NCI-H82 treated with DMSO at 0.1 percent for 48 hours (cell line): ENCODE results near the gene DLGAP1.

Source experiments
- DNase-seq: peaks from one replicate; lab custom pipeline; 2025; ENCODE audit not compliant: unreplicated experiment; lab: John Stamatoyannopoulos, UW

DLGAP1 gene

DNA sequence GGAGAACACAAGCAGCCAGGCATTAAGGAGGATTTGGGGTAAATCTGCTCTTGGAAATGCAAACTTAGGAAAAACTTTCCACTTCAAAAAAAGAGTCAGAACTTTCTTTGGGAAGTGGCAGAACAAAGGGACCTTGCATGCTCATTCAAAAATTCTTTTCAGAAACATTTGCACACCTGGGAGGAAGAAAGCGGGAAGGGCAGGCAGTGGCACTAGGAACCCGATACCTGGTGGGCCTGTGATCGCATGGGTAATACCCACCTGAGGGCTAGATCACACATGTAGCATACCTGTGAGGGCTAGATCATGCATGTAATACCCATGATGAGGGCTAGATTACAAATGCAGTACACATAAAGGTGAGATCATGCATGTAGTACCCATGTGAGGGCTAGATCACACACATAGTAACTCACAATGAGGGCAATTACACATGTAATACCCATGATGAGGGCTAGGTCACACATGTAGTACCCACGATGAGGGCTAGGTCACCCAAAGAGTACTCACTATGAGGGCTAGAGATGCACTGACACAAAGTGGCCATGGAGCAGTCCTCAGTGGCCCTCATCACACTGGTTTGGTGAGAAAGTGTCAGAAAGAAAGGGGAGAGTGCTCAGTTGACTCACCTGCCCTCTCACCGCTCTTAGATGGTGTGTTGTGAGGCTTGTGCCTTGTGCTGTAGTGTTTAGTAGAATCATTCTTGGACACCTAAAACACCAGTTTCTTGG is 212.5 kb downstream of the DLGAP1 start:
- DNase-seq, result no peak

DNA sequence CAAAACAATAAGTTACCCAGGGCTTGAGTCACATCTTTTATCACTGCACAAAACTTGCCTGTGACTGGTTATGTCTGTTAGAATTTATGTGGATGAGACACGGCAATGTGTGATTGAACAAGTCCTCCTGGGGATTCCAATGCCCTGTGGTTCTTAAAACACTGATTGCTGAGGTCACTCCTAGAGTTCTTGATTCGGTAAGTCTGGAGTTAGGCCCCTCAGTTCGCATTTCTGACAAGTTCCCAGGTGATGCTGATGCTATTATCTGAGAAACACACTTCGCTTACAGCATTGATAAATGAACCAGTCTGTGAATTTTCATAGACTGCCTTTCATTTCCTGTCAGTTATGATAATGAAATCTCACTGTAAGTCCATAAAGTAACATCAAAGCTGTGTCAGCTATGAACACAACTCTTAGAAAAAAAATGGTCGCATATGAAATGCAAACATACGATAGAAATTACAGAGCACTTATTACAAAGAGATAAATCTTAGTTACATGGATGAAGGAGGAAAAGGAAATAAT is 214.0 kb downstream of the DLGAP1 start:
- DNase-seq, result no peak

DNA sequence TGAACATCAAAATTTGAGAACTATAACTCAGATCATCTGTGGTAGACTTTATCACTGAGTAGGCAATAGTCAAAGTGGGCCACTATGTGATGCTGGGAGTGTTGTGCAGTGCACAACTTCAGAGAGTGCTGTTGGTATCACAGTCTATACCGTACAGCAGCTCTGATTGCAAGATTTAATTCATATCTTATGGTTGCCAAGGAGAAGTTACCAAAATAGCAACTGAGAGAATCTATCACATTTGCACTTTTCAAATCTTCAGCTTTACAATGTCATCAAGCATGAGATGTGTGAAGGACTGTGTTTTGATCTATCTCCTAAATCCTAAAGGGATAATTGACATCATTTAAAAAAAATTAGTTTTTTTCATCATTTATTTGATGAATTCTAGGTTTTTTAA is 216.1 kb downstream of the DLGAP1 start:
- no peak for DNase-seq

DNA sequence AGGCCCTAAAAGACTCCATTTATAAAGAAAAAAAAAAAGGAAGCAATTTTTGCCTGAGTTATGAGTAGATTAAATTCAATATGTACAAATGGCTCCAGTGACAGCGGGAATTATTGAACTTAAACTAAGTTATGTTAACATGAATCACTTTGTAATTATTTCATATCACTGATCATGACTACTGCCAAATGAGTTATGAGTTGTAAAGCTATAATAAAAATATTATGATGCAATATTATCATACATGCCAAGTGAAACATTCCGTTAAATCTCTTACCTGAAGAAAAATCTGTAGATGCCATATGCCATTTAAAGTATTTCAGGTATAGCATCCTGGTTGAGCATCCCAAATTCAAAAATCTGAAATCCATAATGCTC is 217.5 kb downstream of the DLGAP1 start:
- no peak for DNase-seq

DNA sequence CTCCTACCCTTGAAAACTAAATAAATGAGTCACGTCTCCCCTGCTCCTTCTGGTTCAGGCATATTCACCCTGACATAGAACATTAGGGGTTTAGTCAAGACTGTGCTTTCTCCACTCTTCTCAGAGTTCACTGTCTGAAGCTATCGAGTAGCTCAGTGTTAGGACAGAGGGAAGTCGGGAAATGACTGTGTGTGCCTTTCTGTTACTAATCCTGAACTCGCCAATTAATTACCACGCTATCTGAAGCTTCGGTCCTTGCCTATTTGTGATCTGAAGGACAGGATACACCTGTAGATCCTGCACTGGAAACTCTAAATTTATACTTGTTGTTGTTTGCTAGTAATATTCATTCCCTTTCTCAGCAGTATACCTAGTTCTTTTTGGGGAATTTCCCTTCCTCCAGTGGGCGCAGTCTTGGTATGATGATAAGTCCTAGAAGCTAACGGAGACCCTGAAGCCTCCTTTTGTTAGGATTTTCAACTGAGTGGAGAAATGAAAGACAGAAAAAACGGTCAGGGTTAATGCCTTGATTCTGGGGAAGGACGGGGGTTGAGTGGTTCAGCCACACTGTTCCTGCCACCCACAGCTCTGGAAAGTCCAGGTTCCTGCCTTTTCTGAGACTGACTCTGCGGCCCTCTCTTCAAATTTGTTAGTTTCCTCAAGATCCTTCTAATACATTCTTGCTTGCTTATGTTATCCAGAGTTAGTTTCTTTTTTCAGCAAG is 218.0 kb downstream of the DLGAP1 start:
- DNase-seq, result no peak

DNA sequence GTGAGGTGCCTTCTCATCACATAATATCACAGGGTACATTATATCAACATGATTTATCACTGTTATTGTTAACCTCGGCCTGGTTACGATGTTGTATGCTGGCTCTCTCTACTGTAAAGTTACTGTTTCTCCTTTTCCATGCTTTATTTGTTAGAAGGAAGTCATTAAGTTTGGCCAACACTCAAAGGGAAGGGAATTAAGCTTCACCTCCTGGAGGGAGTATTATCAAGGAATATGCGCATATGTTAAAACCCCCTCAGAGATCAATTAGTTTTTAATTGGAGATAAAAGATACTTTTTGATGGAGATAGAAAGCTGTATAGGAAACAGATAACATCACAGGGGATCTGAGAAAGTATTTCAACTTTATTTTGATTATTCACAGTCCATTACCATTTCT is 221.6 kb downstream of the DLGAP1 start:
- no peak for DNase-seq

DNA sequence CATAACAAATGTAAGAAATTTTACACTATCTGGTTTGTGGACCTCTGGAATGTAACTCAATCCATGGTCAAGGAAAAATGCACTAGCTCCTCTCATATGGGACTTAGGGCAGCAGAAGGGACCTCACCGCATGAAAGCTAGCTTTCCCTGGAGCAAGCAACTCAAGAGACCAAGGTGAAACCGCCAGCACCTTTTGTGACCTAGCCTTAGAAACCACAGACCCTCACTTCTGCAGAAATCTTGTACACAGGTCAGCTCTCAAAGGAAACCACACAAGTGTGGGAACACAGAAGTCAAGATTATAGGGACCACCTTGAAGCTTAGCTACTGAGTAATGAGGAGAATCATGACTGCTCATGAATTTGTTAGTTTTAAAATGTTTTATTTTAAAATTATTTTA is 222.5 kb downstream of the DLGAP1 start:
- no peak for DNase-seq

DNA sequence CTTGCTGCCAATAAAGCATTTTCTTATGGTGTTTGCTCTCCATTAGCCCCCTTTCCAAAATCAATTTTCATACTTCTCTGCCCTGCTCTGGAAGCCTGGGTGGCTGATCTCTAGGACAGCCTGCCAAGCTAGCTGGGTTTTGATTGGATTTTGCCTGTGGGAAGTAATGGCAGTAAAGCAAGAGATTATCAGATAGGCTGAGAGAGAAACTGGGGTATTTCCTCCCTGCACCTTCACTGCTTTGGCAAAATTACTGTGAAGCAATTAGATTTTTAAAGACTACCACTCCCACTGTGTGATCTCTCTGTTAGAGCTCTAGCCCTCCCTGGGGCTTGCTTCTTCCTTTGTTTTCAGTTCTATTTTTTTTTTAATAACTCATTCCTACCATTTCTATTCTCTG is 223.8 kb downstream of the DLGAP1 start:
- DNase-seq, result no peak

DNA sequence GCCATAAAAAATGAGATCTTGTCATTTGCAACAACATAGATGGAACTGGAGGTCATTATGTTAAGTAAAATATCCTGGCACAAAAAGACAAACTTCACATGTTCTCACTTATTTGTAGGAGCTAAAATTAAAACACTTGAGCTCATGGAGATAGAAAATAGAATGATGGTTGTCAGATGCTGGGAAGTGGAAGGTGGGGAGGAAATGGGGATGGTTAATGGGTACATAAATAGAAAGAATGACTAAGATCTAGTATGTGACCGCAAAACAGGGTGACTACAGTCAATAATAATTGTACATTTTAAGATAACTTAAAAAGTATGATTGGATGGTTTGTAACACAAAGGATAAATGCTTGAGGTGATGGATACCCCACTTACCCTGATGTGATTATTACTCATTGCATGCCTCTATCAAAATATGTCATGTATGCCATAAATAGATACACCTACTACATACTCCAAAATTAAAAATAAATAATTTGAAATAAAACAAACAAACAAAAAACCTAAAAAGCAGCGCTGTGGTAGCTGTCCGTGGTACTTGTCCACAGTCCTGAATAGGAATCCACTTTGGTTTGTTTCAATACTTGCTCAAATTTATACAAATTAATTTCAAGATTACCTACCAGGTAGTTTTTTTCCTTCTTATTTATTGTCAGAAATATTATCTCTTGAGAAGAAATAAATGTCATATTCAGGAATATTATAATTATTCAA is 224.5 kb downstream of the DLGAP1 start:
- DNase-seq, result no peak

DNA sequence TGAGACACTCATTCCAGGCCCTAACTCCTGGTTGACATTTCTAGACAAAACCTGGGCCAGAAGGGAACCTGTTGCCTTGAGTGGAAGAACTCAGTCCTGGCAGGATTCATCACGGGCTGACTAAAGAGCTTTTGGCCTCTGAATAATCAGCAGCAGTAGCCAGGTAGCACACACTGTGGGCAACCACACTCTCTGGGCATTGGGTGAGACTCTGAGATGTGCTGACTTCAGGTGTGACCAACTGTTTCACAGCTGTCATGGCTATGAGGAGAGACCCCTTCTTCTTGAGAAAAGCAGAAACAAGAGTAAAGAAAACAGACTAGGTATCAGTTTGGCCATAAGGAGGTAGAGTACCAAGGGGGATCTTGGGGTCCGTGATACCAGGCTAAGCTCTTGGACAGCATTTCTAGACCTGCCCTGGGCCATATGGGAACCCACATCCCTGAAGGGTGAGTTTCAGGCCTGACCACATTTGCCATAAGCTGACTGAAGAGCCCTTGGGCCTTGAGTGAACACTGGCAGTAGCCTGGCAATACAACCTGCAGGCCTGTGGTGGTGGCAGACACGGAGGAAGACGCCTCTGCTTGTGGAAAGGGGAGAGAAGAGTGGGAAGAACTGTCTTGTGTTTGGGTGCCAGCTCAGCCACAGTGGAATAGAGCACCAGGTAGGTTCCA is 230.9 kb downstream of the DLGAP1 start:
- no peak for DNase-seq

DNA sequence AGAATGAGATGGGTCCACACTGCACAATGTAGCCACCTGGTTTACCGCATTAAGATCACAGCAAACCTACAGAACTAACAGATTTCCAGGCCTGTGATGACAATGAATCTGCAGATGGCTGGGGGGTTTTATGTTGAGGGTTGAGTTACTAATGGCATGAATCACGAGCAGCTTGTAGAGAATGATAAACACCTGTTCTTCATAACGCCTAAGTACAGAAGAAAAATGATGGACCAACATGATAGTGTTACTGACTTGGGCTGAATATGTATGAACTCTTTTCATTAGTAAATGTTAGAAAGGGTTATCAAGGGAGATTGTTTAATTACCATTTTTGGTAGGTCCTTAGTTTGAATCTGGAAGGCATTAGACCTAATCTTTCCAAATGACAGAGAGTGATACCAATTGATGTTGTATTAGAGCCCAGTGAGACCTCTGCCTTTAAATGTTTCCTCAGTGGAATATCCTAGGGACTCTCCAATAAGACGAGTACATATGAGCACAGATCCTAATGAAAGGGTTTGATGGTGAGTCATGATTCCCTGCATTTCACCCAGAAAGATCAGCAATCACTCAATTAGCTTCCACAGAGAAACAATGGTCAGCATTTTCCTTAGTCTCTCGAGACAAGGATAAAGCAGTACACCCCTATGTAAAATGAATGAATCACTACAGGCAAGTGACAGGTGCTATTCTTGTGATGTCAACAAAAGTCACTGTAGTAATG is 243.8 kb downstream of the DLGAP1 start:
- DNase-seq, result no peak

DNA sequence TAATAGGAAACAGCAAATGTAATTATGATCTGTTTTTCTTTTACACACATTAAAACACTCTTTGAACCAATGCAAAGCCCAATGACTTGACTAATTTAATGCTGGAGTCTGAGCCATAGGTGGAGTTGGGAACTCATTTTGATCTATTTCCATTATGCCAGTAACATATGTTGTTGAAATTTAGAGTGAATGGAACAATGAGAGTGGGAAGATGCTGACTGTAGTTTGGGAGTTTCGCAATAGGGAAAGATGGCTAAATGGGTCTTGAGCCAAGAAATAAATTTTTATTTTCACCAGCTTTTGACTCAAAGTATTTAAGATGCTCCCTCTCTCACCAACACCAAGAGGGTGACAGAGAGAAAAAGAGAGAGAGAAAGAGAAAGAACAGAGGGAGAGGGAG is 246.7 kb downstream of the DLGAP1 start:
- no peak for DNase-seq

DNA sequence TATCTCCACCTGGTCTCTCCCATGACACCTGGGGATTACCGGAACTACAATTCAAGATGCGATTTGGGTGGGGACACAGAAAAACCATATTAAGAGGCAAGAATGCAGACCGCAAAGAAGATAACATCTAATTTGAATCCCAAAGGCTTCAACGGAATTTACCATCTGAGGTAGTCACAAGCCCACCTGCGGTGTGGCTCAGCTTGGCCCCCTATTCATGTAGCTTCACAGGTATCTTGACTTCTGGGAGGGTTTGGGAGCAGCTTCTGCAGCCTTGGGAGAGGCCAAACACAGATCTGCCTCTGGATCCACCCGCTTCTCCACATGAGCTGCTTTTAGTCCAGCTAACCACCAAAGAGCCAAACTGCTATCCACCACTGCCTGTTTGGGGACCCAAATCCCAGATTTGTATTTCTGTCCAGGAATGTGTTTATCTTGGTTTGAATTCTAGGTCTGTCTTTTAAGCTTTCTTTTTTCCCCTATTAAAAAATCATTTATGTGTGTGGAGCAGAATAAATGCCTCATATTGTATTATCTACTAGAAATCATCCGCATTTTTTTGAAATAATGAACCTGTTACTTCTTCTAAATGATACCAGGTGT is 247.6 kb downstream of the DLGAP1 start:
- DNase-seq, result no peak

DNA sequence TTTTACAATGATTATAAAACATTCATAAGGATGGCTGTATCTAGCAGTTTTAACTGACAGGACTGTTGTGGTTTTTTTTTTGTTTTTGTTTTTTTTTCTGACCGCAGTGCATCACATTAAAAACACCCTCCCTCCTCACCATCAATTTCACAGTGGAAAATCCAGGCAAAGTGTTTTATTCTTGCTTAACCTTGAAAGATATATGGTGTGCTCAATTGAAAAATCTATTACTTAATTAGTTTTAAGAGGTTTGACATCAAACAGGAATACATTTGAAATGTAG is 250.7 kb downstream of the DLGAP1 start:
- no peak for DNase-seq

DNA sequence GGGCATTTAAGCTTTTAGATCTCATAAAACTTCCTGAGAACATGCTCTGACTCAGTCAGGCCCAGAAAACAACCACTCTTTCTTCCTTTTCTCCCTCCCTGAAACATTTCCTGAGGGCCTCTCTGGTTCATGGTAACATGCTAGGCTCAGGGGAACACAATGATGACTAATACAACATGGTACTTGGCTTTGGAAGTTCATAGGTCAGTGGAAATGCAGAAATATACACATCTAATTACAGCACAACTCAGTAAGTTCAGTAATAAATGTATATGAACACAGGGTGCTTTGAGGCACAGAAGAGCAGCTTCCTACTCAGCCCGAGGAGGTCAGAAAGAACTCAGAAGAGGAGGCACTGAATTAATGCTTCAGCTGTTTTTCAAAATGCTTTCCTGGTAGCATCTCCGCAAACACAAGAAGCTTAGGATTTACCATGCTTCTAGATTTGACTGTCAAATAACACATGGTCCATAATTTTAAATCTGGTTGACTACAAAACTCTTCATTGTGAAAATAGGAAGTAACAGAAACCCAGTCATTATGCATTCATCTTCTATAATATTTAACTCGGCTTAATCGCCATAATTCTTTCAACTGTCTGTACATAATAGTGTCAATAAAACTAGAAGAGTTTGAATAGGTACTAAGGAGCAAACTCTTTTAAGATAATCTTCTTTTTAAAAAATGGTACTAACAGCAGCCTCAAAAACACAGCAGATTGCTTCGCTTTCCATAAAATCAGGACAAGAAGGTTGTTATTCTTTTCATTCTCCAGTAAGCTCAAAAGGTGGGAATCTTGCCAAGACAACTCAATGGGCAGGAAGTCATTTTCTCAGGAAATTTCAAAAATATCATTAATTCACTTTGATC is 251.3 kb downstream of the DLGAP1 start:
- DNase-seq, result no peak

DNA sequence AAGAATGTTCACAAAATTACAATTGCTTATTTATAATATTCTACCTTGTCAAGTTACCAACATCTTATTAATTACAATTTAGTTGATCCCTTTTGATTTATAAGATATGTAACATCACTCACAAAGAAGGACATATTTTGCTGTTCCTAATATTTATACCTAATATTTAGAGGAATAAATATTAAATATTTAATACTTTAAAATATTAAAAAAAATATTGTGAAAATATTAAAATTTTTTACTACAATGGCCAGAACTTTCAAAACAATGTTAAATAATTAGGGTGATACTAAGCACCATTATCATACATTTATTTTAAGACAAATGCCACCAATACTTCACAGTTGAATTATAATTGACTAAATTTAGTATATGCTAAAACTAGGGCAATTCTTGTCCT is 254.7 kb downstream of the DLGAP1 start:
- DNase-seq, result no peak

DNA sequence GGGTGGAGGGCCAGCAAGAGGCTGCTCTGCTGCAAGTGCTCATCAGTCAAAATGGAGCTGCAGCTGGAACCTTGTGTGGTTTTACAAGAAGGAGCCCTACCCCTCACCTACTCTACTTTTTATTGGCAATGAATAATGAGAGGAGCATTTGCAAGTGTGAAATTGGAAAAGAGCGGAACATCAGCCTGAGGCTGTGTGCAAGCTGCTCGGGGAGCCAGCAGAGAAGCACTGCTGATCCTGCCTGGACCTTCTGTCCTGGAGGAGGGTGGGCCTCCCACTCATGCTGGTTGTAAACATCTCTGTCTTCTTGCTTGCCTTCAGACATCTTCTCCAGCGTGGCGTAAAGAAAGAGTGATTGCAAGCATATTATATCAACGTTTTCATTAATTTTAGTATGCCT is 256.2 kb downstream of the DLGAP1 start:
- DNase-seq, result no peak

DNA sequence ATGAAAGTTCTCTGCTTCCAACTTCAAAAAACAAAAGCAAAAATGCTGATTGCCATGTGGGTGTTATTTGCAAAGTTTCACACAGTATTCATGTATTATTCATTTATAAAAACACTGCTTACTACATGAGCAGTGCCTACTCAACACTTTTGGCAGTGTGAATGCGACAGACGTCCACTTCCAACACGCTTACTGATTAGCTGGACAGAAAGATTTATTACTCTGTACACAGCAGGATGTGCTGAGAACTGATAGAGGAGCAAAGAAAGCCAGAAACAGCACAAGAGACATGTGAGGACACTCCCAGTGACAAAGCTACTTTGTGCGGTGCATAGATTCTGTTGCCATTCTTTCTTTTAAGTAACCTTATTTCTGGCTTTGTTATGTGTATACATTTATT is 258.8 kb downstream of the DLGAP1 start:
- DNase-seq, result no peak

DNA sequence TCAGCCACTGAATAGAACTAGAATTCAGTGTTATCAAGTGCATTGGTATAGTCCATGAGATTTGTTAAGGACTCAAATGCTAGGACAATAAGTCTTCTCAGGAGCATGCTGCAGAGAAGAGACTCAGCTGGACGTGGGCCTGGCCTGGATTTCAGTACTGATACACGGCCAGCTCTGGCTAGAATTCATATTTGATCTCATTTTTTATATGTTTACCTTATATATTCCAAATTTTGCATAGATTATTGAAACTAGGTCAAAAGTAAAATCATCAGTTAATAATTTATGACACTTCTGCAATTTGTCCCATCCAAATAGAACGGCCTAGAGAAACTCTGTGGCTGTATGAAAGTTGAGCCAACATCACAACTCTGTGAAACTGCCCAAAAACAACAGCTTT is 262.0 kb downstream of the DLGAP1 start:
- DNase-seq, result no peak
